Measurements from ENCODE around the gene PIRT. TPM values are rescaled to one million over a fixed set of nuclear protein-coding genes. Genes with fewer than 3 reads are reported as not detected.

Gene PIRT
- total and polyA plus RNA-seq, 2 donors (not counting 1 experiment from before 2014, with no cell fraction given), result not detected

DNA sequence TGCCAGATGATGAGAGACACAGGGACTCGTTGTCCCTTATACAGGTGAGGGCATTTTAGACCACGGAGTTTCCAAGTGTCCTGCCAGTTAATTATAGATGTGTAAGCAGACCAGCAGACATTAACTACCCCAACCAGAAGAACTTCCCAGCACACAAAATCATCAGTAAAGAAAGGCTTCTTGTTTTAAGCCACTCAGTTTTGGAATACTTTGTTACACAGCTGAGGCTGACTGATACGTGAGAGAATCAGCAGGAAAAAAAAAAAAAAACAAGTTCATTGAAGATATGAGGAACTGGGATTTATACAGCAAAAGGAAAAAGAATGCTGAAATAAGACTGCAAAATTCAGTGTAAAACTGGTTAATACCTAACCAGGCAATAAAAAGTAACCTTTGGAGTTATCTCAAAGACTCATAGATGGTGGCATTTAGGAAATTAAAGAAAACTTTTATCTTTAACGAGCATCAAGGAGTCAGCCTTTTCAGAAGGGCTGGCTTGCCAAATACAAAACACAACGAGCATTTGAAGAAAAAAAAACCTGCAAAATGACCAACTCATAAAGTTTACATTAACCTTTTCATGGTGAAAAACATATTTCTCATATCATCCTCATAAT, 62.0 kb downstream of the PIRT start:
- 83% methylated on average over 1 of the region's 5 CpGs for WGBS (ENCODE audit: insufficient coverage)
- Histone ChIP-seq H4K20me1 (ENCODE audit: control insufficient read depth, insufficient read depth, low read length, poor library complexity, severe bottlenecking) (no peaks in the 10 kb centered on the region), H3K27ac (ENCODE audit: low read length in 2 of 2) (no peak overlapping the region), H3K36me3 (replicated peaks in 1 of 2; ENCODE audit: control extremely low read depth in 1 of 2, control insufficient read depth in 1 of 2, extremely low read depth in 1 of 2, insufficient read depth in 2 of 2, low read length in 1 of 2) (no peaks in the 10 kb centered on the region), H3K4me2 (replicated peaks; ENCODE audit: low read depth, low read length, poor library complexity, severe bottlenecking) (no peak overlapping the region), H3K4me3 (ENCODE audit: control extremely low read depth in 1 of 5, extremely low read depth in 1 of 5, insufficient read depth in 1 of 5, low read depth in 2 of 5, low read length in 4 of 5) (no peak overlapping the region), H3K9ac (ENCODE audit: low read length) (no peak overlapping the region), H2AFZ (ENCODE audit: insufficient read depth, low read depth, low read length, poor library complexity, severe bottlenecking) (no peak overlapping the region), H3K9me3 (ENCODE audit: control extremely low read depth in 1 of 3, control insufficient read depth in 2 of 3, insufficient read depth in 1 of 3, low read length in 2 of 3) (peaks cover 0 to 8% (median 6%) of the 10 kb centered on the region in 3 donors), H3K79me2 (ENCODE audit: control insufficient read depth, insufficient read depth, low read length) (no peaks in the 10 kb centered on the region), H3K4me1 (ENCODE audit: control insufficient read depth in 2 of 2, insufficient read depth in 2 of 2, low read length in 2 of 2) (peaks cover 0 to 6% of the 10 kb centered on the region in 2 donors), H3K27me3 (replicated peaks in 1 of 4; ENCODE audit: control extremely low read depth in 1 of 4, control insufficient read depth in 3 of 4, insufficient read depth in 4 of 4, low read length in 3 of 4) (peaks cover 0 to 4% (median 0%) of the 10 kb centered on the region in 4 experiments)
- intact Hi-C loops (cut with micrococcal nuclease), result no loop called here
- DNase-seq (no peak), ATAC-seq (ENCODE audit: low read depth) (no peak)
- Mint-ChIP-seq H3K4me3 (no peak overlapping the region), H3K9me3 (ENCODE audit: insufficient read depth) (peaks cover 10% of the 10 kb centered on the region), H3K27me3 (peaks cover 2% of the 10 kb centered on the region), H3K4me1 (peaks cover 5% of the 10 kb centered on the region), H3K27ac (no peak overlapping the region)
- POLR2A ChIA-PET, result no interaction called here
- CTCF ChIA-PET, result interaction anchor here (0.7 kb wide), 1 partner anchor 95 kb away, joined by 3 read pairs; no protein-coding TSS in a partner anchor
- TF ChIP-seq, protein P1, sequence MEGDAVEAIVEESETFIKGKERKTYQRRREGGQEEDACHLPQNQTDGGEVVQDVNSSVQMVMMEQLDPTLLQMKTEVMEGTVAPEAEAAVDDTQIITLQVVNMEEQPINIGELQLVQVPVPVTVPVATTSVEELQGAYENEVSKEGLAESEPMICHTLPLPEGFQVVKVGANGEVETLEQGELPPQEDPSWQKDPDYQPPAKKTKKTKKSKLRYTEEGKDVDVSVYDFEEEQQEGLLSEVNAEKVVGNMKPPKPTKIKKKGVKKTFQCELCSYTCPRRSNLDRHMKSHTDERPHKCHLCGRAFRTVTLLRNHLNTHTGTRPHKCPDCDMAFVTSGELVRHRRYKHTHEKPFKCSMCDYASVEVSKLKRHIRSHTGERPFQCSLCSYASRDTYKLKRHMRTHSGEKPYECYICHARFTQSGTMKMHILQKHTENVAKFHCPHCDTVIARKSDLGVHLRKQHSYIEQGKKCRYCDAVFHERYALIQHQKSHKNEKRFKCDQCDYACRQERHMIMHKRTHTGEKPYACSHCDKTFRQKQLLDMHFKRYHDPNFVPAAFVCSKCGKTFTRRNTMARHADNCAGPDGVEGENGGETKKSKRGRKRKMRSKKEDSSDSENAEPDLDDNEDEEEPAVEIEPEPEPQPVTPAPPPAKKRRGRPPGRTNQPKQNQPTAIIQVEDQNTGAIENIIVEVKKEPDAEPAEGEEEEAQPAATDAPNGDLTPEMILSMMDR (IDR thresholded peaks at IDR 0.05), result no peak
- no peak for TF ChIP-seq EZH2 (IDR thresholded peaks at IDR 0.05; ENCODE audit: borderline replicate concordance, insufficient read depth, low read depth, low read length, poor library complexity, severe bottlenecking)

DNA sequence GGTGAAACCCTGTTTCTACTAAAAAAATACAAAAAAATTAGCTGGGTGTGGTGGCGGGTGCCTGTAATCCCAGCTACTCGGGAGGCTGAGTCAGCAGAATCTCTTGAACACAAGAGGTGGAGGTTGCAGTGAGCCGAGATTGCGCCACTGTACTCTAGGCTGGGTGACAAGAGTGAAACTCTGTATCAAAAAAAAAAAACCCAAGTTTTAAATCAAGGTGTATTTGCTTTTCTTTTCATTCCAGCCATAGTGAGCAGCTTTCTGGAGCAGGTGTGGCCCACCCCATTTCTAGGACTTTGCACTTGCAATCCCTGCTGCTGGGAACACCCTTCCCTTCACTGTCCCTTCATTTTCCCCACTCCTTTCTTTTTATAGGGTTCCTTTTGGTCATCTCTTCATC, 62.8 kb downstream of the PIRT start:
- Mint-ChIP-seq H3K27ac (no peak overlapping the region), H3K27me3 (peaks cover 2% of the 10 kb centered on the region), H3K9me3 (ENCODE audit: insufficient read depth) (peaks cover 8% of the 10 kb centered on the region), H3K4me1 (peaks cover 5% of the 10 kb centered on the region), H3K4me3 (no peak overlapping the region)
- H4K20me1 ChIP-seq (ENCODE audit: control insufficient read depth, insufficient read depth, low read length, poor library complexity, severe bottlenecking), result no peaks in the 10 kb centered on the region
- DNase-seq, result no peak
- H3K36me3 ChIP-seq (replicated peaks in 1 of 2; ENCODE audit: control extremely low read depth in 1 of 2, control insufficient read depth in 1 of 2, extremely low read depth in 1 of 2, insufficient read depth in 2 of 2, low read length in 1 of 2), result no peaks in the 10 kb centered on the region
- peaks cover 0 to 6% of the 10 kb centered on the region in 2 donors for H3K4me1 ChIP-seq (ENCODE audit: control insufficient read depth in 2 of 2, insufficient read depth in 2 of 2, low read length in 2 of 2)
- ATAC-seq (ENCODE audit: low read depth), result no peak
- H3K79me2 ChIP-seq (ENCODE audit: control insufficient read depth, insufficient read depth, low read length), result no peaks in the 10 kb centered on the region
- peaks cover 0 to 4% (median 0%) of the 10 kb centered on the region in 4 experiments for H3K27me3 ChIP-seq (replicated peaks in 1 of 4; ENCODE audit: control extremely low read depth in 1 of 4, control insufficient read depth in 3 of 4, insufficient read depth in 4 of 4, low read length in 3 of 4)
- WGBS (ENCODE audit: insufficient coverage), result 86% methylated on average over 3 of the region's 4 CpGs
- no peak overlapping the region for H3K27ac ChIP-seq (ENCODE audit: low read length in 2 of 2)
- no peak overlapping the region for H2AFZ ChIP-seq (ENCODE audit: insufficient read depth, low read depth, low read length, poor library complexity, severe bottlenecking)
- intact Hi-C loops (cut with micrococcal nuclease), result no loop called here
- H3K4me2 ChIP-seq (replicated peaks; ENCODE audit: low read depth, low read length, poor library complexity, severe bottlenecking), result no peak overlapping the region
- H3K9ac ChIP-seq (ENCODE audit: low read length), result no peak overlapping the region
- TF ChIP-seq, protein P1 (IDR thresholded peaks at IDR 0.05), result no peak
- TF ChIP-seq EZH2 (IDR thresholded peaks at IDR 0.05; ENCODE audit: borderline replicate concordance, insufficient read depth, low read depth, low read length, poor library complexity, severe bottlenecking), result no peak
- H3K4me3 ChIP-seq (ENCODE audit: control extremely low read depth in 1 of 5, extremely low read depth in 1 of 5, insufficient read depth in 1 of 5, low read depth in 2 of 5, low read length in 4 of 5), result no peak overlapping the region
- peaks cover 0 to 8% (median 6%) of the 10 kb centered on the region in 3 donors for H3K9me3 ChIP-seq (ENCODE audit: control extremely low read depth in 1 of 3, control insufficient read depth in 2 of 3, insufficient read depth in 1 of 3, low read length in 2 of 3)
- ChIA-PET CTCF (no interaction called here), POLR2A (no interaction called here)

All from B cell (primary cell).